ENCODE results near the gene FOXP1. TPM values are rescaled to one million over a fixed set of nuclear protein-coding genes. Genes with fewer than 3 reads are reported as not detected.

The FOXP1 gene
- total and polyA plus RNA-seq, 2 of the 13 experiments (the other 11 are each of a cell fraction or from before 2014, with no cell fraction given), result 40.4 to 59.0 TPM

DNA sequence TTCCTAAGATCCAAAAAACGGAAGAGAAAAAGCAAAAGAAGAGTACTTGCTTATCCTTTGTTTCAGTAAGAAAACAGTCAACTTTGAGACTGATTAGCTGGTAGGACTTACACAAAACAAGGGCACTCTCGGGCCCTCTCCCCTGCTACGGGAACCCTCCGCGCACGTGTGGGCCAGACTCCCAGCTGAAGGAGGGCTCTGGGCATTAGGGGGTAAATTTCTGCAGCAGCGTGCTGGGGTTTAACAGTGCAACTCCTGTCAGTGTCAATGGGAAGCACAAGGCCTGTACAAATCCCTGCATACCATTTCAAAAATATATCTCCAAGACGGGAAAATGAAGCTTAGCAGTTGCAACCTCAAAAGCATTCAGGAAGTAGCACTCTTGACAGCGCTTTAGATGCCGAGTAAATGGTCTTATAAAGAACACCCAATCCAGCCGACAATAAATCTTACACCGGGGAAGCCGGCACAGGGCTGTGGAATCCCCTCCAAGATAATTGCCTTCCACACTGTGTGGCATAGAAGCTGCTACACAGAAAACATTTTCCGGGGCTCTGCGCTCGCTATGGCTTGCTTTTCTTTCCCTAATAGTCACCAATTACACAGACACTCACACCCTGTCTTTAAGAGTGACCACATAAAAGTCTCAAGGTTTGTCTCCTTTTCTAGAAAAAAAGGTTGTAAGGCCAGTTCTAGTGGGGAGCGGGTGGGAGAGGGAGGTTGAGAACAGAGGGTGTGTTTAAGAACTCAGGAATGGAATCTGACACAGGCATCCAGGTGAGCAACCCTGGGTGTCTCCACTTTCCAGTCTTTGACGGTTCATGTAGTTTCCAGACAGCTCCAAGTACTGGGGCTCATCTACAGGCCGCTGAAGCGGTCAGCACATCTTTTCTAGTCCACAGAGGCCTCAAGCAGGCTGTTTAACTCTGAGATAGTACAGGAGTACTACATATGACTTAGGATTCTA, 512.7 kb downstream of the FOXP1 start:
- CTCF ChIA-PET (ENCODE audit: low intra/inter-chr PET ratio, low total read pairs), result interaction anchor here (1.3 kb wide), 1 partner anchor 64 kb away, joined by 11 read pairs; no protein-coding TSS in a partner anchor

More for the DNA sequence above, 512.7 kb downstream of the FOXP1 start:
- ATAC-seq, result no peak
- no peak overlapping the region for H3K4me2 ChIP-seq (ENCODE audit: low read depth, low read length)
- no peaks in the 10 kb centered on the region for H4K20me1 ChIP-seq (ENCODE audit: insufficient read depth, low read length)
- intact Hi-C loops (cut with micrococcal nuclease; ENCODE audit: unreplicated experiment), result loop anchor here (1.0 kb wide), 1 partner anchor 63 kb away; no protein-coding TSS in a partner anchor
- POLR2A ChIA-PET, result interaction anchor here (1.3 kb wide), 1 partner anchor 10 kb away, joined by 5 read pairs; no protein-coding TSS in a partner anchor
- H3K9ac ChIP-seq (ENCODE audit: insufficient read depth, low read depth, low read length), result no peak overlapping the region
- BruUV-seq (replicated peaks), result no TSS peak
- H3K27me3 ChIP-seq (ENCODE audit: control insufficient read depth in 1 of 2, insufficient read depth in 2 of 2, low read length in 2 of 2), result no peaks in the 10 kb centered on the region
- TF ChIP-seq THYN1 (CRISPR knock-in tag; IDR thresholded peaks at IDR 0.05; ENCODE audit: borderline replicate concordance, low read depth) (no peak), ZNF282 (IDR thresholded peaks at IDR 0.05; ENCODE audit: partially characterized antibody) (no peak), HOXD1 (CRISPR knock-in tag; IDR thresholded peaks at IDR 0.05) (no peak), ATF7-NPFF (CRISPR knock-in tag; IDR thresholded peaks at IDR 0.05; ENCODE audit: low read depth) (no peak), MIER3 (CRISPR knock-in tag; IDR thresholded peaks at IDR 0.05; ENCODE audit: borderline replicate concordance) (no peak), BHLHE40 (IDR thresholded peaks at IDR 0.05; ENCODE audit: low read length) (no peak), MAFK (conservative IDR thresholded peaks at IDR 0.05 in 1 of 2, IDR thresholded peaks at IDR 0.05 in 1 of 2; ENCODE audit: low read length in 2 of 2) (no peak), EHMT2 (IDR thresholded peaks at IDR 0.05; ENCODE audit: borderline replicate concordance, low read depth, low read length) (no peak)
- TF ChIP-seq, protein P1, sequence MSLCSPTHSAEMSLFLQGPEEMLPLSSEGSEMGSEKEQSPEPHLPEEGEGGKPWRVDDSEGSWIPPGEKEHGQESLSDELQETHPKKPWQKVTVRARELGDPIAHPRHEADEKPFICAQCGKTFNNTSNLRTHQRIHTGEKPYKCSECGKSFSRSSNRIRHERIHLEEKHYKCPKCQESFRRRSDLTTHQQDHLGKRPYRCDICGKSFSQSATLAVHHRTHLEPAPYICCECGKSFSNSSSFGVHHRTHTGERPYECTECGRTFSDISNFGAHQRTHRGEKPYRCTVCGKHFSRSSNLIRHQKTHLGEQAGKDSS (CRISPR knock-in tag; IDR thresholded peaks at IDR 0.05; ENCODE audit: borderline replicate concordance, low read depth), result no peak
- TF ChIP-seq, protein P2, sequence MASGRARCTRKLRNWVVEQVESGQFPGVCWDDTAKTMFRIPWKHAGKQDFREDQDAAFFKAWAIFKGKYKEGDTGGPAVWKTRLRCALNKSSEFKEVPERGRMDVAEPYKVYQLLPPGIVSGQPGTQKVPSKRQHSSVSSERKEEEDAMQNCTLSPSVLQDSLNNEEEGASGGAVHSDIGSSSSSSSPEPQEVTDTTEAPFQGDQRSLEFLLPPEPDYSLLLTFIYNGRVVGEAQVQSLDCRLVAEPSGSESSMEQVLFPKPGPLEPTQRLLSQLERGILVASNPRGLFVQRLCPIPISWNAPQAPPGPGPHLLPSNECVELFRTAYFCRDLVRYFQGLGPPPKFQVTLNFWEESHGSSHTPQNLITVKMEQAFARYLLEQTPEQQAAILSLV (CRISPR knock-in tag; IDR thresholded peaks at IDR 0.05; ENCODE audit: borderline replicate concordance), result no peak
- TF ChIP-seq, protein P3, sequence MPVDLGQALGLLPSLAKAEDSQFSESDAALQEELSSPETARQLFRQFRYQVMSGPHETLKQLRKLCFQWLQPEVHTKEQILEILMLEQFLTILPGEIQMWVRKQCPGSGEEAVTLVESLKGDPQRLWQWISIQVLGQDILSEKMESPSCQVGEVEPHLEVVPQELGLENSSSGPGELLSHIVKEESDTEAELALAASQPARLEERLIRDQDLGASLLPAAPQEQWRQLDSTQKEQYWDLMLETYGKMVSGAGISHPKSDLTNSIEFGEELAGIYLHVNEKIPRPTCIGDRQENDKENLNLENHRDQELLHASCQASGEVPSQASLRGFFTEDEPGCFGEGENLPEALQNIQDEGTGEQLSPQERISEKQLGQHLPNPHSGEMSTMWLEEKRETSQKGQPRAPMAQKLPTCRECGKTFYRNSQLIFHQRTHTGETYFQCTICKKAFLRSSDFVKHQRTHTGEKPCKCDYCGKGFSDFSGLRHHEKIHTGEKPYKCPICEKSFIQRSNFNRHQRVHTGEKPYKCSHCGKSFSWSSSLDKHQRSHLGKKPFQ (CRISPR knock-in tag; IDR thresholded peaks at IDR 0.05; ENCODE audit: insufficient replicate concordance), result no peak
- peaks cover 45% of the 10 kb centered on the region for H3K4me1 ChIP-seq (ENCODE audit: insufficient read depth, low read length)
- H3K36me3 ChIP-seq (replicated peaks in 1 of 2; ENCODE audit: control insufficient read depth in 1 of 2, insufficient read depth in 2 of 2, low read length in 2 of 2), result no peaks in the 10 kb centered on the region
- no peaks in the 10 kb centered on the region for H3K9me3 ChIP-seq (ENCODE audit: low read length)
- DNase-seq (ENCODE audit: low spot score), result no peak
- H3K79me2 ChIP-seq (ENCODE audit: insufficient read depth, low read length), result peaks cover 25% of the 10 kb centered on the region
- H2AFZ ChIP-seq (ENCODE audit: low read length), result no peak overlapping the region
- H3K27ac ChIP-seq (ENCODE audit: extremely low read length, insufficient read depth, low read length), result no peak overlapping the region
- no peak for FAIRE-seq
- 95% methylated on average over 18 of the region's 20 CpGs for WGBS (ENCODE audit: low lambda C conversion rate)
- in situ Hi-C loops (cut with HindIII; ENCODE audit: extremely low pct_ligation_motif_present, low pct_unique_long_range_greater_than_20kb), result no loop called here
- no peak overlapping the region for H3K4me3 ChIP-seq (replicated peaks in 1 of 3; ENCODE audit: insufficient read depth in 1 of 3, low read depth in 2 of 3, low read length in 3 of 3)
